Islet precursor cell (in vitro differentiated cells): ENCODE results near the gene EVPL.
A peak's percentile ranks its signal among the peaks of the same experiment; 100 is the strongest.
"Not testable (repeated sequence)": the region's sequence is repeated elsewhere in the genome, so short reads cannot be mapped to it uniquely, and the experiment has no call there.

Experiments
- DNase-seq: peaks from one replicate; pipeline ENCODE4 v3.0.0-alpha.2; 2018

Gene EVPL

GRCh38 chr17:75995385-75995925, 31.7 kb downstream of the EVPL start:
- DNase-seq = peak; percentile 48

DNA sequence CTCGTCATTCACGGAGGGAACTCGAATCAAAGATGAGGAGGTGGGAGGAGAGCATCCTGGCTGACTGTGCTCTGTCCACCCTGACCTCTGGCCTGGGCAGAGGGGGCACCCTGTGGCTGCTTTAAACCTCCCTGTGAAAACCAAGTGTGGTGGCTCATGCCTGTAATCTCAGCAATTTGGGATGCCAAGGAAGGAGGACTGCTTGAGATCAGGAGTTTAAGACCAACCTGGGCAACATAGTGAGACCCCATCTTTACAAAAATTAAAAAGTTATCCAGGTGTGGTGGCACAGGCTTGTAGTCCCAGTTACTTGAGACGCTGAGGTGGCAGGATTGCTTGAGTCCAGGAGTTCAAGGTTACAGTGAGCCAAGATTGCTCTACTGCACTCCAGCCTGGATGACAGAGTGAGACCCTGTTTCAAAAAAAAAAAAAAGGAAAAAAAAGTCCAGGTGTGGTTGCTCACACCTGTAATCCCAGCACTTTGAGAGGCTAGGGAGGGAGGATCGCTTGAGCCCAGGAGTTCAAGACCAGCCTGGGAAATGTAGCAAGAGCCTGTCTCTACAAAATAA, 32.2 kb downstream of the EVPL start:
- peak; percentile 15 for DNase-seq

DNA sequence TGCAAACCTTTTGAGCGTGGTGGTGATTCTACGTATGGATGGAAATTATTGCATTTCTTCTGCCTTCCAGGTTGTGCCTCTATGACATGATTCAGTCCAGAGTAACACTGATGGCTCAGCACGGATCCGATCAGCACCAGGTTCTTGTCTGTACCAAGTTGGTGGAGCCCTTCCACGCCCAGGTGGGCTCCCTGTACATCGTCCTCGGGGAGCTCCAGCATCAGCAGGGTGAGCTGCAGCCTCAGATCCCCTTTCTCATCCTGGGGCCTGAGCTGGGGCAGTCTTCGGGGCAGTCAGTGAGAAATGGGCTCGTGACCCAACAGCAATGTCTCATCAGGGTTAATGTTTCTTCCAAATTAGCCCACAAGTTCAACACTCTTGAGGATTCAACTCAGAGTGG, 35.7 kb downstream of the EVPL start:
- DNase-seq = peak; percentile 29

DNA sequence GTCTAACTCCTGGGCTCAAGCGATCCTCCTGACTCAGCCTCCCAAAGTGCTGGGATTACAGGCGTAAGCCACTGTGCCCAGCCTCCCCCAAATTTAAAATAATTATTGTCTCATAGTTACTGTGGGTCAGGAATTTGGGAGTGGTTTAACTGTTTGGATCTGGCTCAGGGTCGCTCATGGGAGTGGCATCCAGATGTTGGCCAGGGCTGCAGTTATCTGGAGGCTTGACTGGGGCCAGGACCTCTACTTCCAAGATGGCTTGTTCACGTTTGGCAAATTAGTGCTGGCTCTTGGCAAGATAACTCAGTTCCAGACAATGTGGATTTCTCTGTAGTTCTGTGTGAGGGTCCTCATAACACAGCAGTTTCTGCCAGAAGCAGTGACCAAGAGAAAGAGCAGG, 40.1 kb downstream of the EVPL start:
- DNase-seq = peak; percentile 45

DNA sequence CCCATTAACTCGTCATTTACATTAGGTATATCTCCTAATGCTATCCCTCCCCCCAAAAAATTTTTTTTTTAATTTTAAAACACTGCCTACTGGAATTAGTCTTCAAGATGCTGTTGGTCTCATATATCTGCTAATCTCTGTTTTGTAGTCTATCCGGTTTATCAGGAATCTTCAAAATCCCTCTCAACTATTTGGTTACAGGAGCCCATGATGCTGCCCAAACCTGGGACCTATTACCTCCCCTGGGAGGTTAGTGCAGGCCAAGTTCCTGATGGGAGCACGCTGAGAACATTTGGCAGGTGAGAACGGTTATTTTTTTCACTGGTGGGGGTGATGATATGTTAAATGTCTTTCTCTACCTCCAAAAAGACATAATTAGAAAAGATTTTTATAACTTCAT, 41.1 kb downstream of the EVPL start:
- peak; percentile 25 for DNase-seq

GRCh38 chr17:75983501-75984181, 43.5 kb downstream of the EVPL start:
- DNase-seq = peak; percentile 78

DNA sequence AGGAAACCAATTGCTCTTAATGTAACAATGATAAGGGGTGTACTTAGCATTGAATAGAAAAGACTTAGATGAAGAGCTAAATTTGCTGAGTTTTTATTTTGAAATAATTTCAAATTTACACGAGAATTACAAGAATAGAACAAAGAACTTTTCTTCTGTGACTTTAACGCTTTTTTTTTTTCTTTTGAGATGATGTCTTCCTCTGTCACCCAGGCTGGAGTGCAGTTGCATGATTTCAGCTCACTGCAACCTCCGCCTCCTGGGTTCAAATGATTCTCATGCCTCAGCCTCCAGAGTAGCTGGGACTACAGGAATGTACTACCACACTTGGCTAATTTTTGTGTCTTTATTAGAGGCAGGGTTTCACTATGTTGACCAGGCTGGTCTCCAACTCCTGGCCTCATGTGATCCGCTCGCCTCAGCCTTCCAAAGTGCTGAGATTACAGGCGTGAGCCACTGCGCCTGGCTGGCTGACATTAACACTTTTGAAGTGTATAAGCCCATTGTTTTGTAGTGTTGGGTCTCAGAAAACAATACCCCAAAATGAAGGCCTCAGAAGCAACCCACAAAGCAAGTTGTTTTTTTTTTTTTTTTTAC, 46.0 kb downstream of the EVPL start:
- no peak for DNase-seq

GRCh38 chr17:75980188-75981018, 46.7 kb downstream of the EVPL start:
- no peak for DNase-seq

- no peak for DNase-seq
These were observed 47.4 kb downstream of the EVPL start for GRCh38 chr17:75979705-75980187.

DNA sequence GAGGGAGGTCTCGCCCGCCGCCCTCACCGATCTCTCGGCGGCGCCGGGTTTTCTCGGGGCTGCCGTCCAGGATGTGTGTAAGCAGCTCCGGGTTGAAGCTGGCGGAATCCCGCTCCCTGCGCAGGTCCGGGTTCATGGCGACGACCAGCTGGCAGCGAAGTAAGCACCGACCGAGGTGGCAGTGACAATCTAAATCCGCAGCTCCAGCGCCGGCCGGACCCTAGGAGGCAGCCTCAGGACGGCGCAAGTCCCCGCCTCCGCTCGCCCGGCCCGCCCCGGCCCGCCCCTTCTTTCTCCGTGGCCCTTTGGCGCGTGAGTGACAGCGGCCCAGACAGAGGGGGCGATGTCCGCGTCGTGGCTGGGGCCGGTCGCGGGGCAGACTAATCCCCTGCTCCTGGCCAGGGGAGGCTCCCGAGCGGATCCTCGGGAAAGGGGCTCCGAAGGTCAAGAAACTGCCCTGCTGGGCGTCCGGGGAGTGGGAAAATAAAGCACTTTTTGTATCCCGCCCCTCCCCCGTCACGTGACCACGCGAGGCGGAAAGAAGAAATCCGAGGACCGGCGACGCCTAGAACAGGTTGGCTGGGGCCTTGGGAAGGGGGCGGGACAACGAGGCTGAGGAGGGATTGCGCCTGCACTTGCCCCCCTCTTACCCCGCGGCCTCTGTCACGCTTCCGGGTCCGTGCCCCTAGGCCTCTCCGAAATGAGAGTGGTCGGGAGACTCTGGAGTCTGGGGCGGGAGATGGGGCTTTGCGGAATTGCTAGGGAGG, 48.0 kb downstream of the EVPL start, which contains the start of the genes ACOX1 and TEN1:
Gene ACOX1 (minus strand): TSS at position 229 of the 767 bp plus-strand sequence. CDS start 93 bp downstream, at position 136.
Gene TEN1 (plus strand): TSS at position 303 of the 767 bp plus-strand sequence. CDS start 6,953 bp downstream, outside the sequence.
- peak; percentile 100 for DNase-seq

DNA sequence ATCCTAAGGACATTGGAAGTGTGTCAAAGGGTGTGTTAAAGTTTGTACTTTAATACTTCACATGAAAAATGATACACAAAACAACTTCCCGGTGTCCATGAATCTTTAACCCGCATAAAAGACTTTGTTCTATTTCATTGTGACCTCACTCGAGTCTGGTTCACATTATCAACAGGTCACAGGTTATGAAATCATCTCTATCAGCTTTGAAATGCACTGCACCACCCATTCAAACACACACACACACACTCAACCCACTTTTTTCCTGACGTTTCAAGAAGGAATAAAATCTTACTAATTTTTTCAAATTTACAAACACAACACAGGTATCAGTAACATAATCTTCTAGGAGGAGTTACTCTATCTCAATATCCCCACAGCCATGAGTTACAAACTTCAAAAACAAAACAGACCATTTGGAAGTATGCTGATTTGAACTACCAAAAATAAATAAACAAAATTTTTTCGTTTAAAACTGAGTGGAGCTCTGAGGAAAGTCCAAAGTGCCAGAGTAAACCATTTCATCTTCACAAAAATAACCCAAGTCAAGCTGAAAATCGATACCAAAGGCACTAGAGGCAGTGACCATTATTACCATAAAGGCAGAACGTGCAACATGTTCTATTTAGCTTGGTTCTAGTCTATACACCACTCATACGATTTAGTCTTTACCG, 50.8 kb downstream of the EVPL start:
- DNase-seq = no peak

GRCh38 chr17:75975757-75976174, 51.3 kb downstream of the EVPL start:
- DNase-seq = no peak

- not testable (repeated sequence) for DNase-seq
These were observed 51.9 kb downstream of the EVPL start for GRCh38 chr17:75975187-75975586.

DNA sequence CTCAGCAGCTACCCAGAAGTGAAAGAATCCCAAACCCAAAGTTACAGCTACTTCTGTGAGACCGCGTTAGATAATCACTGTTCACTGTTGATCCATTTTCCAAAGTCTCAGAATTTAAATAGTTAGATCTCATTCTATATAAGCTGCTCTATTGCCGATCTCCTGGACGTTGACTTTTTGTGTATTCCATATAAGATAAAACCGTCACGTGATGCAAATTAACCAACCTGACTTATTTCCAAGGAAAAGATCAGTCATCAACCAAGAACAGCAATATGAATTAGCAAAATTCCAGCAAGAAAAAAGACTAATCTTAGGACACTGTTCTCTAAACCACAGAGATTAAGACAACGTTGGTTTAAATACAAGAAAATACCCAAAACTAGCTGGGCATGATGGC, 56.5 kb downstream of the EVPL start:
- DNase-seq = no peak

- DNase-seq = no peak
These were observed 57.0 kb downstream of the EVPL start for GRCh38 chr17:75970011-75970523.

- not testable (repeated sequence) for DNase-seq
These were observed 58.1 kb downstream of the EVPL start for GRCh38 chr17:75969044-75969443.

GRCh38 chr17:75965468-75965867, 61.6 kb downstream of the EVPL start:
- DNase-seq = peak; percentile 30

GRCh38 chr17:75959839-75960511, 67.1 kb downstream of the EVPL start:
- no peak for DNase-seq

- no peak for DNase-seq
These were observed 67.9 kb downstream of the EVPL start for GRCh38 chr17:75959051-75959838.
